ENCODE results near the gene TUBB8. TPM values are rescaled to one million over a fixed set of nuclear protein-coding genes. Genes with fewer than 3 reads are reported as not detected.
A peak's percentile ranks its signal among the peaks of the same experiment; 100 is the strongest.
"Not testable (repeated sequence)": the region's sequence is repeated elsewhere in the genome, so short reads cannot be mapped to it uniquely, and the experiment has no call there.

TUBB8 gene
- total RNA-seq, 1 experiment from 2014 or later: 0.24 TPM

- Histone ChIP-seq H3K4me1 (ENCODE audit: insufficient read depth, low read length, poor library complexity, severe bottlenecking) (no peaks in the 10 kb centered on the region), H3K27ac (ENCODE audit: low read depth, low read length, poor library complexity, severe bottlenecking) (no peak overlapping the region), H3K9me3 (ENCODE audit: low read depth, low read length, poor library complexity, severe bottlenecking) (no peaks in the 10 kb centered on the region), H3K36me3 (ENCODE audit: insufficient read depth, low read length, poor library complexity, severe bottlenecking) (no peaks in the 10 kb centered on the region), H3K27me3 (replicated peaks; ENCODE audit: insufficient read depth, low read depth, low read length, poor library complexity) (no peaks in the 10 kb centered on the region), H3K4me3 (ENCODE audit: low read depth, low read length, poor library complexity, severe bottlenecking) (no peak overlapping the region)
- DNase-seq (ENCODE audit: low spot score): no peak
- intact Hi-C loops (cut with micrococcal nuclease; ENCODE audit: unreplicated experiment): no loop called here
- ChIA-PET POLR2A (ENCODE audit: low non-redundant PET) (no interaction called here), CTCF (no interaction called here)
- no TSS peak for BruUV-seq (replicated peaks)
- no peak for TF ChIP-seq CTCF (conservative IDR thresholded peaks at IDR 0.05; ENCODE audit: low read depth, low read length)
- no peak for TF ChIP-seq EZH2 (IDR thresholded peaks at IDR 0.05; ENCODE audit: borderline replicate concordance, low read depth, low read length, poor library complexity, severe bottlenecking)
Measured at GRCh38 chr10:79532-80215, 30.6 kb upstream of the TUBB8 start.

- ChIA-PET POLR2A (ENCODE audit: low non-redundant PET) (no interaction called here), CTCF (no interaction called here)
- H3K27ac ChIP-seq (ENCODE audit: low read depth, low read length, poor library complexity, severe bottlenecking): no peak overlapping the region
- no peaks in the 10 kb centered on the region for H3K27me3 ChIP-seq (replicated peaks; ENCODE audit: insufficient read depth, low read depth, low read length, poor library complexity)
- no peaks in the 10 kb centered on the region for H3K9me3 ChIP-seq (ENCODE audit: low read depth, low read length, poor library complexity, severe bottlenecking)
- intact Hi-C loops (cut with micrococcal nuclease; ENCODE audit: unreplicated experiment): no loop called here
- no peak overlapping the region for H3K4me3 ChIP-seq (ENCODE audit: low read depth, low read length, poor library complexity, severe bottlenecking)
- no peaks in the 10 kb centered on the region for H3K4me1 ChIP-seq (ENCODE audit: insufficient read depth, low read length, poor library complexity, severe bottlenecking)
- TF ChIP-seq EZH2 (IDR thresholded peaks at IDR 0.05; ENCODE audit: borderline replicate concordance, low read depth, low read length, poor library complexity, severe bottlenecking) (no peak), CTCF (conservative IDR thresholded peaks at IDR 0.05; ENCODE audit: low read depth, low read length) (no peak)
- no peak for DNase-seq (ENCODE audit: low spot score)
- no peaks in the 10 kb centered on the region for H3K36me3 ChIP-seq (ENCODE audit: insufficient read depth, low read length, poor library complexity, severe bottlenecking)
- BruUV-seq (replicated peaks): no TSS peak
Measured at GRCh38 chr10:78556-78955, 29.5 kb upstream of the TUBB8 start.

GRCh38 chr10:74266-74621, 25.1 kb upstream of the TUBB8 start:
- H3K36me3 ChIP-seq (ENCODE audit: insufficient read depth, low read length, poor library complexity, severe bottlenecking); intact Hi-C loops (cut with micrococcal nuclease; ENCODE audit: unreplicated experiment); BruUV-seq (replicated peaks); CTCF ChIA-PET; H3K27me3 ChIP-seq (replicated peaks; ENCODE audit: insufficient read depth, low read depth, low read length, poor library complexity); H3K4me1 ChIP-seq (ENCODE audit: insufficient read depth, low read length, poor library complexity, severe bottlenecking); H3K9me3 ChIP-seq (ENCODE audit: low read depth, low read length, poor library complexity, severe bottlenecking); DNase-seq (ENCODE audit: low spot score); H3K27ac ChIP-seq (ENCODE audit: low read depth, low read length, poor library complexity, severe bottlenecking); POLR2A ChIA-PET (ENCODE audit: low non-redundant PET): not testable (repeated sequence)
- peak overlapping the region; percentile 58 for H3K4me3 ChIP-seq (ENCODE audit: low read depth, low read length, poor library complexity, severe bottlenecking)

GRCh38 chr10:73543-74265, 24.6 kb upstream of the TUBB8 start:
- CTCF ChIA-PET; intact Hi-C loops (cut with micrococcal nuclease; ENCODE audit: unreplicated experiment); H3K27me3 ChIP-seq (replicated peaks; ENCODE audit: insufficient read depth, low read depth, low read length, poor library complexity); H3K27ac ChIP-seq (ENCODE audit: low read depth, low read length, poor library complexity, severe bottlenecking); H3K9me3 ChIP-seq (ENCODE audit: low read depth, low read length, poor library complexity, severe bottlenecking); BruUV-seq (replicated peaks); H3K36me3 ChIP-seq (ENCODE audit: insufficient read depth, low read length, poor library complexity, severe bottlenecking); POLR2A ChIA-PET (ENCODE audit: low non-redundant PET); H3K4me1 ChIP-seq (ENCODE audit: insufficient read depth, low read length, poor library complexity, severe bottlenecking): not testable (repeated sequence)
- peak; percentile 66 for DNase-seq (ENCODE audit: low spot score)
- TF ChIP-seq CTCF (conservative IDR thresholded peaks at IDR 0.05; ENCODE audit: low read depth, low read length): peak; percentile 77
- peak overlapping the region; percentile 58 for H3K4me3 ChIP-seq (ENCODE audit: low read depth, low read length, poor library complexity, severe bottlenecking)

- POLR2A ChIA-PET (ENCODE audit: low non-redundant PET); intact Hi-C loops (cut with micrococcal nuclease; ENCODE audit: unreplicated experiment); H3K4me3 ChIP-seq (ENCODE audit: low read depth, low read length, poor library complexity, severe bottlenecking); CTCF ChIA-PET; H3K27ac ChIP-seq (ENCODE audit: low read depth, low read length, poor library complexity, severe bottlenecking); H3K4me1 ChIP-seq (ENCODE audit: insufficient read depth, low read length, poor library complexity, severe bottlenecking); H3K27me3 ChIP-seq (replicated peaks; ENCODE audit: insufficient read depth, low read depth, low read length, poor library complexity); H3K36me3 ChIP-seq (ENCODE audit: insufficient read depth, low read length, poor library complexity, severe bottlenecking); H3K9me3 ChIP-seq (ENCODE audit: low read depth, low read length, poor library complexity, severe bottlenecking); BruUV-seq (replicated peaks); DNase-seq (ENCODE audit: low spot score): not testable (repeated sequence)
Measured at GRCh38 chr10:68156-68555, 19.1 kb upstream of the TUBB8 start.
